Stomach (tissue), 9 donors: ENCODE measurements around the gene REV3L. TPM values are rescaled to one million over a fixed set of nuclear protein-coding genes. Genes with fewer than 3 reads are reported as not detected.

Source experiments
- DNase-seq, 2 donors: peaks; one replicate each; pipeline versions ENCODE4 v3.0.0 to v3.0.0-alpha.2; 2013 to 2019
- H3K27ac ChIP-seq, 5 donors: fragments of 200-600 bp in 4 of 5; sonication (generic) in 4 of 5; one replicate each; pipeline ENCODE4 v1.5.1; 2013 to 2019; ENCODE audit warnings: mild to moderate bottlenecking in 1 of 5, moderate library complexity in 1 of 5
- H3K27me3 ChIP-seq, 3 donors: fragments of 200-600 bp; sonication (generic); one replicate each; pipeline ENCODE4 v1.5.1; 2017 to 2019; ENCODE audit warnings: mixed run types in 1 of 3
- H3K36me3 ChIP-seq, 4 donors: fragments of 200-600 bp; sonication (generic); 1 replicate in 3 of 4; 2 replicates in 1 of 4; pipeline ENCODE4 v1.5.1; 2016 to 2019
- H3K4me1 ChIP-seq, 4 donors: fragments of 200-600 bp; sonication (generic); one replicate each; pipeline ENCODE4 v1.5.1; 2016 to 2019
- H3K4me3 ChIP-seq, 4 donors: fragments of 200-600 bp; sonication (generic) in 3 of 4; one replicate each; pipeline ENCODE4 v1.5.1; 2016 to 2019; ENCODE audit warnings: mild to moderate bottlenecking in 1 of 4
- H3K9me3 ChIP-seq, 4 donors: fragments of 200-600 bp; sonication (generic); one replicate each; pipeline ENCODE4 v1.5.1; 2016 to 2019
- EP300 ChIP-seq: sonication (generic); formaldehyde crosslinking; IDR thresholded peaks from one replicate; pipeline ENCODE4 v1.6.1; 2017; ENCODE audit warnings: antibody characterized with exemption
- POLR2A ChIP-seq, 4 donors: fragments of 450-650 bp; IDR thresholded peaks; one replicate each; pipeline ENCODE4 v1.6.1; 2016; ENCODE audit warnings: antibody characterized with exemption in 4 of 4, control low read depth in 2 of 4, mild to moderate bottlenecking in 1 of 4, moderate library complexity in 1 of 4
- POLR2AphosphoS5 ChIP-seq, 3 donors: sonication (generic); formaldehyde crosslinking; IDR thresholded peaks; one replicate each; pipeline ENCODE4 v1.6.1; 2016; ENCODE audit warnings: antibody characterized with exemption in 3 of 3
- WGBS, 5 donors: extraction: QIAGEN DNeasy Blood & Tissue Kit in 3 of 5; methylation state at CpG; one replicate each; pipeline versions ENCODE4 v1.1.5 to v1.1.7; 2013 to 2018; 5-methylcytosine and 5-hydroxymethylcytosine counted together
- intact Hi-C: fragments of 100-400 bp; cut with DNase I; formaldehyde crosslinking; loops from one replicate; pipeline ENCODE4 v1.15.1; 2023; ENCODE audit warnings: low total_unique reads
- polyA plus RNA-seq, 3 donors: library from polyadenylated mRNA; stranded (reverse); fragments of 200-250 nt; gene quantifications; one replicate each; pipeline ENCODE4 v1.2.3, GENCODE V29; 2013
- total RNA-seq, 5 donors: library from RNA; depleted of rRNA; stranded (reverse); fragments of >200 nt; gene quantifications; one replicate each; pipeline versions ENCODE4 v1.1.0 to v1.2.3, GENCODE V29; 2014 to 2016
- TF ChIP-seq, protein P1 (sequence below), 7 experiments: fragments of 450-650 bp in 4 of 7; fragments of 200-600 bp in 3 of 7; sonication (generic) in 3 of 7; IDR thresholded peaks; one replicate each; pipeline ENCODE4 v1.5.1; 2016 to 2019; ENCODE audit warnings: antibody characterized with exemption in 7 of 7, control low read depth in 2 of 7, mild to moderate bottlenecking in 1 of 7
- donor health status: healthy with polysubstance abuse.
- donor health status: Bipolar disorder and iron deficiency.
- donor health status: healthy.

Gene REV3L
- total and polyA plus RNA-seq, 8 donors = 9.0 to 170 (median 28.3) TPM

DNA sequence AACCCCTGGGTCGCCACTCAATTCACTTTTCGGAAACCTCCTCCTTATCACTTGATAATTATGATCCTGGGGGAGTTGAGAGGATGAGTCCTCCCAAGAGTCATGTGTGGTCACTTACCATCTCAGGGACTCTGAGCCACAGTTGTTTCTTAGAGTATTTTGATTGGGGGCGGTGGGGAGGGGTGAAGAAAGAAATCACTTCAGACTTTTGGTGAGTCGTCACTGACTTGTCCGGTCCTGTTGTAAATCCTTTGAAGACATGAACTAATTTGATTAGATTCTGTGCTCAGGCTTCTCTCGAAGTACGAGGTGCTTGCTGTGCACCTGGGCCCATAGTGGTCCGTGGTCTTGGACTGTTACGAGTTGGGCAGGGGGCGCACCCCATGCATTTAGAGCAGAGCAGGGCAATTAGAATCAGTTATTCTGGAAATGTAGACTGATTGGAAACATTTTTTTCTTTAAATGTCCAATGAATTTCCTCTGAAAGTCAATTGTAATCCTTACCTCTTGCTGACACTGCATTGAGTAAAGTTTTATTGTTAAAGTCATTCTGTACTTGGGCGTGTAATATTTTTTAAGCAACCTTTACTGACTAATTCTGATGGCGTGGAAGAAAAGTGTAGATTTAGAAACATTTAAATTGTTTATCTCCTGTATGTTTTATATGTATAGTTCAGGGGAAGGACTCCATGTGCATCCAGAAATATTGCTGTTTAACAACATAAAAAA, 222.3 kb downstream of the REV3L start:
- TF ChIP-seq, protein P1, sequence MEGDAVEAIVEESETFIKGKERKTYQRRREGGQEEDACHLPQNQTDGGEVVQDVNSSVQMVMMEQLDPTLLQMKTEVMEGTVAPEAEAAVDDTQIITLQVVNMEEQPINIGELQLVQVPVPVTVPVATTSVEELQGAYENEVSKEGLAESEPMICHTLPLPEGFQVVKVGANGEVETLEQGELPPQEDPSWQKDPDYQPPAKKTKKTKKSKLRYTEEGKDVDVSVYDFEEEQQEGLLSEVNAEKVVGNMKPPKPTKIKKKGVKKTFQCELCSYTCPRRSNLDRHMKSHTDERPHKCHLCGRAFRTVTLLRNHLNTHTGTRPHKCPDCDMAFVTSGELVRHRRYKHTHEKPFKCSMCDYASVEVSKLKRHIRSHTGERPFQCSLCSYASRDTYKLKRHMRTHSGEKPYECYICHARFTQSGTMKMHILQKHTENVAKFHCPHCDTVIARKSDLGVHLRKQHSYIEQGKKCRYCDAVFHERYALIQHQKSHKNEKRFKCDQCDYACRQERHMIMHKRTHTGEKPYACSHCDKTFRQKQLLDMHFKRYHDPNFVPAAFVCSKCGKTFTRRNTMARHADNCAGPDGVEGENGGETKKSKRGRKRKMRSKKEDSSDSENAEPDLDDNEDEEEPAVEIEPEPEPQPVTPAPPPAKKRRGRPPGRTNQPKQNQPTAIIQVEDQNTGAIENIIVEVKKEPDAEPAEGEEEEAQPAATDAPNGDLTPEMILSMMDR (IDR thresholded peaks at IDR 0.05) = no peak
- no peak for TF ChIP-seq POLR2AphosphoS5 (IDR thresholded peaks at IDR 0.05)
- TF ChIP-seq POLR2A (IDR thresholded peaks at IDR 0.05) = no peak
- no peak for TF ChIP-seq EP300
- Histone ChIP-seq H3K9me3 (no peaks in the 10 kb centered on the region), H3K4me1 (peaks cover 13 to 36% (median 24%) of the 10 kb centered on the region in 4 donors), H3K36me3 (peaks cover 6 to 23% (median 19%) of the 10 kb centered on the region in 4 donors), H3K27me3 (no peaks in the 10 kb centered on the region), H3K27ac (no peak overlapping the region), H3K4me3 (peak overlapping the region; percentile 68 to 88 (median 74))
- intact Hi-C loops = loop anchor here (10.0 kb wide), 1 partner anchor 774 kb away; no protein-coding TSS in a partner anchor
- no peak for DNase-seq
- 72 to 86% (median 77%) methylated on average over 12 of the region's 12 CpGs for WGBS, 5 donors

DNA sequence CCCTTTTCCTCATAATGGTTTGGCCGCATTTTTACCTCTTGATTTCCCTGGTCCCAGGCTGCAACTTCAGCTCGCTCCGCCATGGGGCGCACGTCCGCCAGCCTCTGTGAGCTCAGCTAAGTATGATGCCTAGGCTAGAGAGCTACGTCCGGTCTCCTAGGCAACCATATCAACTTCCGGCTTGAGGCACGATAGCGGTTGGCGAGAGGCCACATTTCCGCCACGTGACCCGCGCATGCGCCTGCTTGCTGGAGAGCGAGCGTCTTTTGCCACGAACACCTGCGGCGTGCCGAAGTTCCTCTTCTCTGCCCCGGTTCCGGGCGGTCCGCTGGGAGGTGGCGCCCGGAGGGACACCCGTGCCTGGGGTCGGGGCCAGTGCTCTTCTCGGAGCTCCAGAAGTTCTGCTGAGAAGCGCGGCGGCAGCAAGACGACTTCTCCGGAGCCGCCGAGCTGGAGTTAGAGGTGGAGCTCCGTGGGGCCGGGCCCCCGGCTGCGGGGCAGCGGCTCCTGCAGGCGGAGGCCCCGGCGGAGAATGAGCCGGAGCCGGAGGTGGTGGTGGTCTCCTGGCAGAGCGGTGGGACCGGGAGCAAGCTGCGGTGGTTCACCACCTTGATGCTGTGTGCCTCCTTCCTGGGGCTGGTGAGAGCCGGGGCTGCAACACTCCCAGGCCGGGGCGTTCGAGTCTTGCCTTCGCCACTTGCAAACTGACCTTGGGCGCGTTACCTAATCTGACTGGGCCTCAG, 223.8 kb downstream of the REV3L start:
- H3K4me3 ChIP-seq = peak overlapping the region; percentile 68 to 88 (median 74)
- no peaks in the 10 kb centered on the region for H3K9me3 ChIP-seq
- DNase-seq = peak; percentile 100
- peaks cover 0 to 2% (median 0%) of the 10 kb centered on the region in 3 donors for H3K27me3 ChIP-seq
- H3K4me1 ChIP-seq = peaks cover 13 to 36% (median 24%) of the 10 kb centered on the region in 4 donors
- peaks cover 4 to 8% (median 5%) of the 10 kb centered on the region in 4 donors for H3K36me3 ChIP-seq
- intact Hi-C loops = no loop called here
- peak overlapping the region; percentile 89 to 95 (median 90) for H3K27ac ChIP-seq
- 0 to 1% (median 1%) methylated on average over 30 to 59 of the region's 59 CpGs for WGBS, 5 donors
- TF ChIP-seq POLR2AphosphoS5 (IDR thresholded peaks at IDR 0.05) (peak; percentile 90 to 98 (median 95)), EP300 (no peak), POLR2A (IDR thresholded peaks at IDR 0.05) (no peak)
- TF ChIP-seq, protein P1 (IDR thresholded peaks at IDR 0.05) = peak in 6 of 7 experiments; percentile 80 to 99 (median 96)

DNA sequence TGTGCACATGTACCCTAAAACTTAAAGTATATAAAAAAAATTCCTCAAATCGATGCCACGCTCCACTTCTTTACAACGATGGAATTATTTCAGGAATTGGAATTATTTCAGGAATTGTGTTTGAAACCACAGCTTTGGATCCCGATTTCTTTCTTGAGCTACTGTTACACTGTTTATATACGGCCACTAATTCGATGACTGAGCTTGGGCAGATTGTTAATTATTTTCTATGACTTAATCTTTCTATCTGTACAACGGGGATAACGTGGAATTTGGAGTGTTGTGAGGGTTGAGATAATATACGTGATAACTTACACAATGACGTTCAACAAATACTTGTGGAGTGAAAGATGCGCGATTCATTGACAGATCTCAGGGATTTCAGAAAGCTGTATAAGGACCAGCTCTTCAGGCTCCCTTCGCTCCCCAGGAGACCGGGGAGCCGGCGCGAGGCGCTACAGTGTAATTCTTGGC, 224.4 kb downstream of the REV3L start:
- TF ChIP-seq, protein P1 (IDR thresholded peaks at IDR 0.05) = no peak
- TF ChIP-seq POLR2A (IDR thresholded peaks at IDR 0.05) = no peak
- no peak for TF ChIP-seq EP300
- TF ChIP-seq POLR2AphosphoS5 (IDR thresholded peaks at IDR 0.05) = no peak
- 10 to 18% (median 15%) methylated on average over 18 of the region's 18 CpGs for WGBS, 5 donors
- peaks cover 13 to 36% (median 24%) of the 10 kb centered on the region in 4 donors for H3K4me1 ChIP-seq
- no peaks in the 10 kb centered on the region for H3K9me3 ChIP-seq
- DNase-seq = no peak
- intact Hi-C loops = no loop called here
- H3K4me3 ChIP-seq = peak overlapping the region; percentile 68 to 88 (median 74)
- H3K27me3 ChIP-seq = peaks cover 0 to 8% (median 0%) of the 10 kb centered on the region in 3 donors
- peaks cover 0 to 2% (median under 1%) of the 10 kb centered on the region in 4 donors for H3K36me3 ChIP-seq
- H3K27ac ChIP-seq = peak overlapping the region in 3 of 5 donors; percentile 89 to 95 (median 94)

DNA sequence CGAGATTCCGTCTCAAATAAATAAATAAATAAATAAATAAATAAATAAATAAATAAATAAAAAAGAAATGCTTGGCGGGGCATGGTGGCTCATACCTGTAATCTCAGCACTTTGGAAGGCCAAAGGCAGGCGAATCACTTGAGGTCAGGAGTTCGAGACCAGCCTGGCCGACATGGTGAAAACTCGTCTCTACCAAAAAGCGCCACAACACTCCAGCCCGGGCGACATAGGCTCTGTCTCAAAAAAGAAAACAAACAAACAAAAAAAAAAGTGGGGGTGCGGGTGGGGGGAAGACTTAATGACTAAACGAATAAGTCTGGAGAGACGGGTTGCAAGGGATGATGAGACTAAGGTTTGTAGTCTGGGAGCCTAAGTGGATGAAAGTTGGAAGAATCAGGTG, 225.0 kb downstream of the REV3L start:
- H3K9me3 ChIP-seq = no peaks in the 10 kb centered on the region
- no peaks in the 10 kb centered on the region for H3K36me3 ChIP-seq
- no peak overlapping the region for H3K4me3 ChIP-seq
- peak in 1 of 2 donors; percentile 16 for DNase-seq
- peaks cover 13 to 36% (median 24%) of the 10 kb centered on the region in 4 donors for H3K4me1 ChIP-seq
- WGBS, 5 donors = 88 to 94% (median 91%) methylated on average over 13 of the region's 13 CpGs
- TF ChIP-seq, protein P1 (IDR thresholded peaks at IDR 0.05) = no peak
- TF ChIP-seq POLR2A (IDR thresholded peaks at IDR 0.05) (no peak), POLR2AphosphoS5 (IDR thresholded peaks at IDR 0.05) (no peak), EP300 (no peak)
- intact Hi-C loops = no loop called here
- H3K27me3 ChIP-seq = peaks cover 0 to 10% (median 0%) of the 10 kb centered on the region in 3 donors
- H3K27ac ChIP-seq = no peak overlapping the region
